HCT116 (cell line): Measurements from ENCODE around the gene CARS1. TPM values are rescaled to one million over a fixed set of nuclear protein-coding genes. Genes with fewer than 3 reads are reported as not detected.

Source experiments
- ATAC-seq: fragments of 200-7000 bp; cut with Tn5 transposase; 2 replicates; pipeline ENCODE4 v1.9.1; 2020; ENCODE audit warnings: mild to moderate bottlenecking, moderate library complexity
- BruUV-seq: library from RNA; stranded (reverse); fragments of 400-500 nt; replicated peaks from 2 replicates; lab custom pipeline; 2021; lab: Mats Ljungman, UMichigan
- CTCF ChIA-PET: fragments of 300-600 bp; sonication (Branson Sonifier 250); formaldehyde crosslinking; loops from one replicate; lab custom pipeline; 2021; ENCODE audit warnings: antibody characterized with exemption; lab: Charles Lee
- POLR2A ChIA-PET: fragments of 300-600, 350-600 bp; sonication (Branson Sonifier 250); formaldehyde crosslinking; loops from one replicate; lab custom pipeline; 2021; ENCODE audit warnings: antibody characterized with exemption; lab: Charles Lee
- RAD21 ChIA-PET, 2 experiments: fragments of 300-600 bp; sonication (Branson Sonifier 250); formaldehyde crosslinking; loops; one replicate each; lab custom pipeline; 2023; ENCODE audit warnings: low total read pairs in 2 of 2; ENCODE audit not compliant: uncharacterized antibody in 2 of 2, unreplicated experiment in 2 of 2, low non-redundant PET in 1 of 2; lab: Charles Lee
- DNase-seq: peaks from one replicate; pipeline ENCODE4 v3.0.0-alpha.2; 2010; ENCODE audit warnings: low read depth, low spot score
- H2AFZ ChIP-seq: fragments of 200-600 bp; shearing (Covaris generic), sonication (generic); 2 replicates; pipeline ENCODE4 v1.6.1; 2017; ENCODE audit warnings: low read depth, mixed run types, mixed read lengths, antibody characterized with exemption, low read length; ENCODE audit not compliant: poor library complexity, severe bottlenecking
- H3K27ac ChIP-seq: 2 replicates; pipeline ENCODE4 v1.5.1; 2012; ENCODE audit warnings: low read depth, low read length
- H3K27me3 ChIP-seq: fragments of 200-600 bp; sonication (generic); 2 replicates; pipeline ENCODE4 v1.6.1; 2016; ENCODE audit warnings: mixed run types, low read length, mixed read lengths; ENCODE audit not compliant: insufficient read depth
- H3K36me3 ChIP-seq, 2 experiments: fragments of 200-500 bp in 1 of 2; fragments of 200-600 bp in 1 of 2; sonication (Bioruptor generic) in 1 of 2; sonication (generic) in 1 of 2; 2 replicates each; pipeline versions ENCODE4 v1.5.1 to v1.6.1; 2014 to 2016; ENCODE audit warnings: low read length in 2 of 2, inconsistent platforms in 1 of 2, mixed read lengths in 1 of 2, mixed run types in 1 of 2; ENCODE audit not compliant: insufficient read depth in 2 of 2, control insufficient read depth in 1 of 2
- H3K4me1 ChIP-seq, 2 experiments: fragments of 200-600 bp in 1 of 2; sonication (generic) in 1 of 2; 2 replicates each; pipeline versions ENCODE4 v1.5.1 to v1.6.1; 2012 to 2017; ENCODE audit warnings: low read length in 2 of 2, inconsistent platforms in 1 of 2, mild to moderate bottlenecking in 1 of 2, mixed read lengths in 1 of 2, mixed run types in 1 of 2, moderate library complexity in 1 of 2; ENCODE audit not compliant: insufficient read depth in 2 of 2, control insufficient read depth in 1 of 2
- H3K4me2 ChIP-seq: fragments of 200-600 bp; sonication (generic); 2 replicates; pipeline ENCODE4 v1.6.1; 2017; ENCODE audit warnings: mixed run types, low read length, mixed read lengths
- H3K4me3 ChIP-seq, 2 experiments: fragments of 200-600 bp in 1 of 2; sonication (generic) in 1 of 2; replicated peaks in 1 of 2; 2 replicates each; pipeline ENCODE4 v1.5.1; 2011 to 2016; ENCODE audit warnings: low read length in 2 of 2, control low read depth in 1 of 2, low read depth in 1 of 2, mild to moderate bottlenecking in 1 of 2, mixed read lengths in 1 of 2, mixed run types in 1 of 2
- H3K79me2 ChIP-seq: fragments of 200-600 bp; sonication (generic); 2 replicates; pipeline ENCODE4 v1.6.1; 2017; ENCODE audit warnings: mild to moderate bottlenecking, mixed run types, low read length, moderate library complexity, mixed read lengths; ENCODE audit not compliant: insufficient read depth
- H3K9ac ChIP-seq: fragments of 200-600 bp; sonication (generic); 2 replicates; pipeline ENCODE4 v1.6.1; 2016; ENCODE audit warnings: low read length, mixed read lengths
- H3K9me2 ChIP-seq: fragments of 200-600 bp; sonication (generic), shearing (Covaris generic); 2 replicates; pipeline ENCODE4 v1.6.1; 2017; ENCODE audit warnings: mixed run types, mild to moderate bottlenecking, moderate library complexity; ENCODE audit not compliant: insufficient read depth
- H3K9me3 ChIP-seq, 2 experiments: fragments of 200-500 bp in 1 of 2; fragments of 200-600 bp in 1 of 2; sonication (Bioruptor generic) in 1 of 2; sonication (generic) in 1 of 2; 2 replicates each; pipeline ENCODE4 v1.6.1; 2014 to 2017; ENCODE audit warnings: low read length in 2 of 2, mixed read lengths in 2 of 2, inconsistent platforms in 1 of 2, low read depth in 1 of 2, mild to moderate bottlenecking in 1 of 2, mixed run types in 1 of 2, moderate library complexity in 1 of 2; ENCODE audit not compliant: control insufficient read depth in 1 of 2, insufficient read depth in 1 of 2
- H4K20me1 ChIP-seq: fragments of 200-600 bp; sonication (generic), shearing (Covaris generic); 2 replicates; pipeline ENCODE4 v1.6.1; 2017; ENCODE audit warnings: mixed run types, mild to moderate bottlenecking, moderate library complexity; ENCODE audit not compliant: insufficient read depth
- CBX3 ChIP-seq: IDR thresholded peaks from 2 replicates; pipeline ENCODE4 v1.6.1; 2012; ENCODE audit warnings: low read depth
- ELF1 ChIP-seq: IDR thresholded peaks from 2 replicates; pipeline ENCODE4 v1.6.1; 2012; ENCODE audit warnings: low read depth, borderline replicate concordance
- EZH2 ChIP-seq: fragments of 200-600 bp; sonication (generic); IDR thresholded peaks from 2 replicates; pipeline ENCODE4 v1.6.1; 2017; ENCODE audit warnings: antibody characterized with exemption, mixed run types
- FOSL1 ChIP-seq: IDR thresholded peaks from 2 replicates; pipeline ENCODE4 v1.6.1; 2012; ENCODE audit warnings: low read depth
- JUND ChIP-seq: IDR thresholded peaks from 2 replicates; pipeline ENCODE4 v1.6.1; 2012
- TCF7L2 ChIP-seq: IDR thresholded peaks from 2 replicates; pipeline ENCODE4 v1.7.0; 2011; ENCODE audit warnings: borderline replicate concordance, inconsistent platforms; ENCODE audit not compliant: insufficient read depth, insufficient read length; ENCODE audit errors: extremely low read depth
- intact Hi-C: fragments of 100-400 bp; cut with micrococcal nuclease; formaldehyde crosslinking; loops from 2 replicates; pipeline ENCODE4 v1.10.0; 2022
- total RNA-seq: library from RNA; stranded (reverse); gene quantifications from one replicate; pipeline ENCODE4 v1.2.1, GENCODE V29; 2021; ENCODE audit not compliant: unreplicated experiment
- TF ChIP-seq, protein P1 (sequence below), 3 experiments: fragments of 200-600 bp in 1 of 3; sonication (generic) in 1 of 3; IDR thresholded peaks in 2 of 3; conservative IDR thresholded peaks in 1 of 3; 2 replicates each; pipeline ENCODE4 v1.5.1; 2012 to 2017; ENCODE audit warnings: low read depth in 2 of 3, low read length in 2 of 3, antibody characterized with exemption in 1 of 3, borderline replicate concordance in 1 of 3, control low read depth in 1 of 3, mild to moderate bottlenecking in 1 of 3, mixed read lengths in 1 of 3, mixed run types in 1 of 3, moderate library complexity in 1 of 3; ENCODE audit not compliant: insufficient read depth in 1 of 3

CARS1 gene
- total RNA-seq, 1 experiment from 2014 or later: 124 TPM

DNA sequence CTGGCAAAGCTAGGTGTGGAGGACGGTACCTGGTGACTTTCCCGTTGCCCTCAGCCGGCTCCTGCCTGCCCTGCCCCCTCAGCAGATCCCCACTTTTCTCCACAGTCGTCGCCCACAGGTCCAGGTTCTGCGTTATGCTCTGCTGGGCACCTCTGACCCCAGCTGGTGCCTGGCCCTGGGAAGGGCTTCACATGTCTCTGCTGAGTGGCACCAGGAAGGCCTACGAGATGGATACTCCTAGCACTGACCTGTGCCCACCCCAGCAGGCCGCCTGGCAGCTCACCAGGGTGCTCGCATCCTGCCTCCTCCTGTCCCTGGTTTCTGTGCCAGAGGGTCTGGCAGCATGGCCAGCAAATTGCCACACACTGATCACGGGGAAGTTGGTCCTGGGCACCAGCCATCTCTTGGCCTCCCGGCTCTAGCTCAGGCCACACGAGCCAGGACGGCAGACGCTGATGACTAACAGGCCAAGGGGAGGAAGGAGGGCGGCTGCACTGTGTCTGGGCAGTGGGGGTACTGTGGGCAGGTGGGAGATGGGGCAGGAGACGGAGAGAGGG, 13.8 kb downstream of the CARS1 start:
- H3K9me2 ChIP-seq: no peaks in the 10 kb centered on the region
- no TSS peak for BruUV-seq
- H3K9me3 ChIP-seq: no peaks in the 10 kb centered on the region
- peaks cover 61% of the 10 kb centered on the region for H3K79me2 ChIP-seq
- TF ChIP-seq JUND: no peak
- TF ChIP-seq, all 23 proteins: peak for 0
- DNase-seq (no peak), ATAC-seq (no peak)
- Histone ChIP-seq H4K20me1 (no peaks in the 10 kb centered on the region; the same call in 1 of the 2 replicates), H3K9ac (no peak overlapping the region), H3K4me1 (no peaks in the 10 kb centered on the region), H3K27me3 (no peaks in the 10 kb centered on the region), H3K27ac (peak overlapping the region; percentile 10; the same call in 1 of the 2 replicates), H3K4me3 (no peak overlapping the region), H2AFZ (no peak overlapping the region), H3K4me2 (no peak overlapping the region), H3K36me3 (peaks cover 17 to 21% of the 10 kb centered on the region in 2 experiments; a peak in 3 of 4 replicates)
- ChIA-PET RAD21 (no interaction called here), POLR2A (no interaction called here), CTCF (no interaction called here)
- intact Hi-C loops: no loop called here

DNA sequence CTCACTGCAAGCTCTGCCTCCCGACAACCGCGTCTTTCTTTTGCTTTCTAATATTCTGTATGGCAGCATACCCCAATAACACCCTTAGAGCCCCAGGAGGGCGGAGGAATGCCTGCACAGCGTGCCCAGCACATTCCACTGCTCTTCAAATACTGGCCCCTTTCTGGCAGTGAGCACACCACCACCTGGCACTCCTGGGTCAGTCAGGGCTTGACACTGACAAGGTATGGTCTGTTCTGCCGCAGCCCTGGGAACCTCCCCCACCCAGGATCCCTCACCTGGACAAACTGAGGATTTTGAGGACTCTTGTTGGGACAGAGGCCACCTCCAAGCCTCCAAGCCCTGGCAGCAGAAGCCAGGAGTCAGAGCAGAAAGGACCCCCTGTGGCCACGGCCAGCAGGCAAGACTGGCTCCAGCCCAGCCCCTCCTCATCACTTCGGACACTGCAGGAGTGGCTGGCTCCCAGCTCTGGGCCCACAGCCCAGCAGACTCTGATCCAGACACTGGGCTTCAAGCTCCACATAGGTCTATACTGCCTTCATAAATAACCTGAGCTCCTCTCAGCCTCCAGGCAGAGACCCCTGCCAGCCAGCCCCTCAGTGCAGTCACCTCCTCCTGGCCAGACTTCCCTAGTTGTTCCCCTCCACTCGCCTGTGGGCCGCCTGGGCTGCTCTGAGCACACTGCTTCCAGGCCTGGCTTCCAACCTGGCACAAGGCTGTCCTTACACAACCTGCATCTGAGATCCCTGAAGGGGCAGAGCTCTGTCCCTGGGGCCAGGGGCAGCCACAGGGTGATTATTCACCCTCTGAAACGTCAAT, 14.5 kb downstream of the CARS1 start:
- no peak for TF ChIP-seq EZH2
- no peak for TF ChIP-seq CBX3
- TF ChIP-seq JUND: no peak
- TF ChIP-seq ELF1: no peak
- no peak for TF ChIP-seq TCF7L2
- TF ChIP-seq, protein P1, sequence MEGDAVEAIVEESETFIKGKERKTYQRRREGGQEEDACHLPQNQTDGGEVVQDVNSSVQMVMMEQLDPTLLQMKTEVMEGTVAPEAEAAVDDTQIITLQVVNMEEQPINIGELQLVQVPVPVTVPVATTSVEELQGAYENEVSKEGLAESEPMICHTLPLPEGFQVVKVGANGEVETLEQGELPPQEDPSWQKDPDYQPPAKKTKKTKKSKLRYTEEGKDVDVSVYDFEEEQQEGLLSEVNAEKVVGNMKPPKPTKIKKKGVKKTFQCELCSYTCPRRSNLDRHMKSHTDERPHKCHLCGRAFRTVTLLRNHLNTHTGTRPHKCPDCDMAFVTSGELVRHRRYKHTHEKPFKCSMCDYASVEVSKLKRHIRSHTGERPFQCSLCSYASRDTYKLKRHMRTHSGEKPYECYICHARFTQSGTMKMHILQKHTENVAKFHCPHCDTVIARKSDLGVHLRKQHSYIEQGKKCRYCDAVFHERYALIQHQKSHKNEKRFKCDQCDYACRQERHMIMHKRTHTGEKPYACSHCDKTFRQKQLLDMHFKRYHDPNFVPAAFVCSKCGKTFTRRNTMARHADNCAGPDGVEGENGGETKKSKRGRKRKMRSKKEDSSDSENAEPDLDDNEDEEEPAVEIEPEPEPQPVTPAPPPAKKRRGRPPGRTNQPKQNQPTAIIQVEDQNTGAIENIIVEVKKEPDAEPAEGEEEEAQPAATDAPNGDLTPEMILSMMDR (IDR thresholded peaks at IDR 0.05 in 2 of 3, conservative IDR thresholded peaks at IDR 0.05 in 1 of 3; ENCODE audit: borderline replicate concordance in 1 of 3, insufficient read depth in 1 of 3, low read depth in 2 of 3, low read length in 2 of 3): no peak
- no peak for TF ChIP-seq FOSL1
- Histone ChIP-seq H3K4me3 (no peak overlapping the region), H3K4me2 (no peak overlapping the region), H3K27ac (peak overlapping the region; percentile 10; the same call in 1 of the 2 replicates), H3K9ac (no peak overlapping the region), H3K27me3 (no peaks in the 10 kb centered on the region), H4K20me1 (no peaks in the 10 kb centered on the region; the same call in 1 of the 2 replicates), H3K9me2 (no peaks in the 10 kb centered on the region), H2AFZ (no peak overlapping the region), H3K36me3 (peaks cover 24 to 25% of the 10 kb centered on the region in 2 experiments; a peak in 3 of 4 replicates), H3K9me3 (no peaks in the 10 kb centered on the region), H3K4me1 (no peaks in the 10 kb centered on the region; a peak in 1 of 4 replicates), H3K79me2 (peaks cover 55% of the 10 kb centered on the region)
- ChIA-PET CTCF (no interaction called here), POLR2A (no interaction called here), RAD21 (no interaction called here)
- BruUV-seq: no TSS peak
- DNase-seq (no peak), ATAC-seq (no peak)
- intact Hi-C loops: no loop called here
